Subcutaneous preadipocyte (primary cell): Measurements from ENCODE around the gene CYB561D1. TPM values are rescaled to one million over a fixed set of nuclear protein-coding genes. Genes with fewer than 3 reads are reported as not detected.

Source experiments
- total RNA-seq: library from RNA; depleted of rRNA; stranded (reverse); fragments of >200 nt; gene quantifications from 2 replicates; pipeline ENCODE4 v1.2.3, GENCODE V29; 2012

The CYB561D1 gene, protein sequence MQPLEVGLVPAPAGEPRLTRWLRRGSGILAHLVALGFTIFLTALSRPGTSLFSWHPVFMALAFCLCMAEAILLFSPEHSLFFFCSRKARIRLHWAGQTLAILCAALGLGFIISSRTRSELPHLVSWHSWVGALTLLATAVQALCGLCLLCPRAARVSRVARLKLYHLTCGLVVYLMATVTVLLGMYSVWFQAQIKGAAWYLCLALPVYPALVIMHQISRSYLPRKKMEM
- total RNA-seq, result 4.5 and 4.8 TPM in 2 replicates

DNA sequence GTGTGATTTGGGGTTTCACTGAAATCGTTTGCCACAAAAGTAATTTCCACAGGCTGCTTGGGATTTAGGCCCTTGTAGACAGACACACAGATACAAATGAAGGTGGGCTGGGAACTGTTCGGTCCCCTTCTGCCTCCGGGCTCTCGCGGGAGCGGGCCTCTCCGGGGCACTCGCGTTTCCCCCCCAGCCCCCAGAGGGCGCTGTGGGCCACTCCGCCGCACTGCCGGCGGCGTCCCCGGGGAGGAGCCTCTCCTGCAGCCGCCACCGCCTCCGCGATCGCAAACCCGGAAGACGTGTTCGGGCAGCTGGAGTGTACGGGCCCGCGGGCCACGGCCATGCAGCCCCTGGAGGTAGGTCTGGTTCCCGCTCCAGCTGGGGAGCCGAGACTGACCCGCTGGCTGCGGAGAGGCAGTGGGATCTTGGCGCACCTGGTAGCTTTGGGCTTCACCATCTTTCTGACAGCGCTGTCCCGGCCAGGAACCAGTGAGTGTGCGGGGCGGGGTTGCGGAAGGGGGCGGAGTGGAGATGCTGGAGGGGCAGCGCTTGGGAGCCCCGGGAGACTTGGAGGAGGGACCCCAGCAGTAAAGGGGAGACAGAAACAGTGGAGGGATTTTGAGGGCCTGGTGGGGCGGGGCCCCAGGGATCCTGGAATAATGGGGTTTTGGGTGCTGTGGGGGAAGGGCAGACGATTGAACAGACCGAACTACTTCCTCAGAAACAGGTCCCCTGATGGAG, at the start of gene CYB561D1:
TSS of gene CYB561D1 (plus strand) at position 290 of the 735 bp plus-strand sequence. CDS start at position 336, 46 bp downstream.

DNA sequence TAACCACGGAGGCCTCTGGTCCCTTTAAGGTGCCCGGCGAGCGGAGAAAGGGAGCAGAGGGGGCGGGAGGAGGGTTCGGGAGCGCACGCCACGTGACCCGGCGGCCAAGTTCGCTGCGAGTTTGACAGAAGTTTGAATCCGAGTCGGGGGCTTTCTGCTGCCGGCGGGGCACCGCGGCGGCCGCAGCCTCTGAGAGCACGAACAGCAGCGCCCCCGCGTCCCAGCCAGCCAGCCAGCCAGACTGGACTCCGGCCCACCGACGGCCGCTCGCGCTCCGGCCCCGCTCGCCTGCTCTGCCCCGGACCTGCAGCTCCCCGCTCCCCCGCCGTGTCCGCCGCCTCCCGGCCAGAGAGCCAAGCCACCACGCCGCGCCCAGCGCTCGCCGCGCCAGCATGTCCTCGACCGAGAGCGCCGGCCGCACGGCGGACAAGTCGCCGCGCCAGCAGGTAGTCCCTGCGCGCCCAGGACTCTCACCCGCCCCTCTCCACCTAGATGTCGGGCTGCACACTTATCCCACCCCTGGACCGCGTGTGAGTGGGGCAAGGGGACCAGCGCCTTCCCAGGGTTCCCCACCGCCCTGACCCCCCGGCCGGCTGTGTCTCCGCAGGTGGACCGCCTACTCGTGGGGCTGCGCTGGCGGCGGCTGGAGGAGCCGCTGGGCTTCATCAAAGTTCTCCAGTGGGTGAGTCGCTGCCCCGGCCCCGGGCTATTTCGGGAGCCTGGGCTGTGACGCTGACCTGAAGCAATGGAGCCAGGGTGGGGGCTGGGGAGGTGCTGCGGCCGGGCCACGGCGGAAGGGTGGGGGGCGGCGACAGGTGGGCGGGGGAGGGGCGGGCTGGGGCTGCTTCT, 27.2 kb upstream of the CYB561D1 start, which contains the start of gene SYPL2:
TSS of gene SYPL2 (plus strand) at position 95 of the 849 bp plus-strand sequence. CDS start at position 393, 298 bp downstream.

DNA sequence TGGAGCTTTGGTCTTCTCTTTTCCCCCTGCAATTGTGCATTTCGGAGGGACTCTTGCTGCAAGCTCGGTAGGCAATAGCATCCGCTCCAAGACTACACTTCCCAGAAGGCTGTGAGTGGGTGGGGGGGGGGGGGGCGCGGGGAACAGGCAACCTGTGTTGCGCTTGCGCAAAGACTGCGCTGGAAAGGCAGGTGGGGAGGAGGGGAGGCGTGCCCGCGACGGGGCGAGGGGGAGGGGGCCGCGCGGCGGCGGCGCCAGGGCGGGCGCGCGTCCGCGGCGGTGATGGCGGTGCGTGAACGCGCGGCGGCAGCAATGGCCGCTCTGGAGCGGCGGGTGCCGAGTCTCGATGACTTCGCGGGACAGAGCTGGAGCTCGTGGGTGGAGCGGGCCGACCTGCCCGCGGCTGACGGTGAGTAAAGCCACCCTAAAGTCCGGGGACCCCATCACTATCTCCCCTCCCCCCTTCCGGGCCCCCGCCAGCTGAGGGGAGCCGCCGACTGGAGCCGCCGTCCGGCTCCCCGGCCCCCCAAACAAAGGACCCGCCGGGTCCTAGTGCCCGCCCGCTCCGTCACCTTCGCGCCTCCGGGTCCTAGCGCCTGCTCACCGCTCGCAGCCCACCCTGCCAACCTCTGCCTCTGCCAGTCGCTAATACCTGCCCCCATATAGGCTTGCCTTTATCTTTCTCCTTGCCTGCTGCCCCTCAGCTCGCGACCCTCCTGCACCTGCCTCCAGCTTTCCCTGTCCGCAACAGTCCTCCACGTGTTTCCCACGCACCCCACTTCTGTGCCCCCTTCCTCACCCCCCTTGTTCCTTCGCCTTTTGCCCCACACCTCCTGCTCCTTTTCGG, 10.0 kb upstream of the CYB561D1 start, which contains the start of gene ATXN7L2:
TSS of gene ATXN7L2 (plus strand) at position 234 of the 847 bp plus-strand sequence. CDS start at position 283, 49 bp downstream.

DNA sequence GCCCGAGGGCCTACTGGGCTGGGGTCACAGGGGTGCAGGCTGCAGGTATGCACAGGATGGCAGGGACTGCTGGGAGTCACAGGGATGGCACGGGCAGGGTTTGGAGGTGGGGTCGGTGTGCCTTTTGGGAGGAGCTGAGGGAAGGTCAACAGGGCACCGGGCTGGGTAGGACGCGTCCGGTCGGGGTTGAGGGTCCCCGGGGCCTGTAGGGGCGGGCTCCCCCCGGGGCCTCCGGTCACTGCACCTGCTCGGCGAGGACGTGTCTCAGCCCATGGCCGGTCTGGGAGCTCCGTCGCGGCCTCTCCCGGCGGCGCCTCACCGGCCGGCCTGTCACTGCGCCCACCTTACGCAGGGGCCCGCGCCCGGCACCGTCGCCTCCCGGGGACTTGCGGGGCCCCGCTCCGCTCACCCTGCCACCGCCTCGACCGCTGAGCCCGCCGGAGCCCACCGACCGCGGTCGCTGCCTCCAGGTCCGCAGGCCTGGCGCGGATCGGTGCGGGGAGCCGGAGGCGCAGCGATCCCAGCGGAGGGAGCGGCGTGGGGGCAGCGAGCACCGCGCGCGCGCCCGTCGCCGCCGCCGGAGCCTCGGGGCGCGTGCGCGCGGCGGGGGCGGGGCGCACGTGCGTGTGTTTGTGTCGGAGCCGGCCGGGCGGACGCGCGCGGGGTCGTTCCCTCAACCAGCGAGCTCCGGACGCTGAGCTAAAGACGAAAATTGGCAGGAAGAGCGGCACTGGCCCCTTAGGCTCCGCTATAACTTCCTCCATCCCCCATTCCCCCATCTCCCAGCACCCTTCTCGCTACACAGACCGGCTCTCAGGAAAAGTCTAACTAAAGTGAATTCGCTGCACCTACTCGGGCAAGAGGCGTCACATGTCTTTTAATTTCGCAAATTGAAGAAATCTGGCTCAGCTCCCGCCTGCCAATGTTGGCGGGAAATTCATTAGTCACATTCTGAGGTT, 15.6 kb downstream of the CYB561D1 start, which contains the start of gene AMIGO1:
TSS of gene AMIGO1 (minus strand) at position 552 of the 959 bp plus-strand sequence. CDS start 815 bp downstream, outside the sequence.

DNA sequence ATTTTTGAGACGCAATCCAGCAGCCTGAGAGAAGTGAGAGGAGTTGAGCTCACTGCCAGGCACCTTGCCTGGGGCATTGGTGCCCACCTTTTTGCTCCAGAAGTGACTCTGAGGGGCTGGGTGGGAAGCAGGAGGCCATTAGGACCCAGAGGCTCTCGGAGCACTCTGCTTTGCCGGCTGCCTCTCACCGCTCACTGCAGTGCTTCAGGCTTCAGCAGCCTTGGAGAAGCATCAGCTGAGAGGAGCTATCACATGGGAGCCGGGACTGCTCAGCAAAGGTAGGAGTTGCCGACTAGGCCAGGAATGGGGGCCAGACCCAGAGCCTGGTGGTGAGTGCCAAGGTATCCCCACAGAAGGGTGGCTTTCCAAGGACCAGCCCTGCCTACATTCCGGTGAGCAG, 45.8 kb downstream of the CYB561D1 start, which contains the start of gene GPR61:
TSS of gene GPR61 (plus strand) at position 197 of the 400 bp plus-strand sequence. CDS start 3,151 bp downstream, outside the sequence.

DNA sequence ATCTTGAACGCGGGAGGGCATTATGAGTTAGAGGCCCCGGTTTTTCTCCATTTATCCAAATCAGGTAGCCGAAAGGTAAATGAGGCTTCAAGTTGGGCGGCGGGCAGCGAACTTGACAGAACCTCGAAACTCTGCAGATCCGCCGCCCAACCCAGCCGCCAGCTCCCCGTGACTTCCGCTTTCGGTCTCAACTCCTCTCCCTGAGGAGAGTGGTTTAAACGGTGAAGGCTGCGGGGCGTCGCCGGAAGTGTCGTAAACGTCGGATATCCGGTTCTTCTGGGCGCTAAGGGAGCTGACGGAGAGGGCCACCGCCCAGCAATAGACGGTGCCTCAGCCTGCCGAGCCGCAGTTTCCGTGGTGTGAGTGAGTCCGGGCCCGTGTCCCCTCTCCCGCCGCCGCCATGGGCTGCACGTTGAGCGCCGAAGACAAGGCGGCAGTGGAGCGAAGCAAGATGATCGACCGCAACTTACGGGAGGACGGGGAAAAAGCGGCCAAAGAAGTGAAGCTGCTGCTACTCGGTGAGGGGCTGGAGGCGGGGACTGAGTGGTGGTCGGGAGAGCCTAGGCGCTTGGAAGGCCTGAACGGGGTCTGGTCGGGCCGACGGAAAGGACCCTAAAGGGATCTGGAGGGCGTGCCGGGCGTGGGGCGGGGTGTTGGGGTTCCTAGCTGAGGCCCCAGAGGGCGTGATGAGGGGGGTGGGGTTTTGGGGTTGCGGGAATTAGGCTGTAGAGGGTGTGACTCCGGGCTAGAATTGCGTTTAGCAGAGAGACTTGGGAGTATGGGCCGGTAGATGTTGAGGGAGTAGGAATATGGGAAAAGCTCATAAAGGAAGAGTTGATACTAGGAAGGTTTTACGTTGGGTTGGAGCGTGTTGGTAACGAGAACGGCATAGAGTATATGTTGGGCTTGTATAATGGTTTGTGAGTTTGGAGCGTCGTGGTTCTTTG, 54.7 kb downstream of the CYB561D1 start, which contains the start of gene GNAI3:
TSS of gene GNAI3 (plus strand) at position 295 of the 947 bp plus-strand sequence. CDS start at position 401, 106 bp downstream.

Other genes starting within 250 kb of the CYB561D1 start
- gene CELSR2, start 244.6 kb upstream of the CYB561D1 start, total RNA-seq, result under 0.01 TPM in 2 replicates
- 13.6 and 20.9 TPM in 2 replicates for gene PSRC1, start 210.9 kb upstream of the CYB561D1 start, total RNA-seq
- not detected in 2 replicates for gene MYBPHL, start 187.1 kb upstream of the CYB561D1 start, total RNA-seq
- gene SORT1, start 96.2 kb upstream of the CYB561D1 start, total RNA-seq, result 1.1 and 1.2 TPM in 2 replicates
- 54.5 and 64.3 TPM in 2 replicates for gene PSMA5, start 67.6 kb upstream of the CYB561D1 start, total RNA-seq
- 2.0 and 5.5 TPM in 2 replicates for gene SYPL2, start 27.5 kb upstream of the CYB561D1 start, total RNA-seq
- gene ATXN7L2, start 10.2 kb upstream of the CYB561D1 start, total RNA-seq, result 2.7 and 5.9 TPM in 2 replicates
- 0.39 and 0.73 TPM in 2 replicates for gene AMIGO1, start 15.6 kb downstream of the CYB561D1 start, total RNA-seq
- under 0.01 and 0.39 TPM in 2 replicates for gene GPR61, start 45.8 kb downstream of the CYB561D1 start, total RNA-seq
- 14.0 and 16.6 TPM in 2 replicates for gene GNAI3, start 54.5 kb downstream of the CYB561D1 start, total RNA-seq
- gene GNAT2, start 125.5 kb downstream of the CYB561D1 start, total RNA-seq, result not detected in 2 replicates
- 59.5 and 63.7 TPM in 2 replicates for gene AMPD2, start 125.7 kb downstream of the CYB561D1 start, total RNA-seq
- 5.9 and 10.2 TPM in 2 replicates for gene GSTM4, start 162.0 kb downstream of the CYB561D1 start, total RNA-seq
- 10.2 and 18.0 TPM in 2 replicates for gene GSTM2, start 174.0 kb downstream of the CYB561D1 start, total RNA-seq
- 13.7 and 16.2 TPM in 2 replicates for gene GSTM1, start 193.7 kb downstream of the CYB561D1 start, total RNA-seq
- 2.0 and 4.4 TPM in 2 replicates for gene GSTM5, start 218.2 kb downstream of the CYB561D1 start, total RNA-seq
- gene GSTM3, start 246.9 kb downstream of the CYB561D1 start, total RNA-seq, result 37.1 and 37.5 TPM in 2 replicates